Measurements from ENCODE around the gene DCUN1D3. TPM values are rescaled to one million over a fixed set of nuclear protein-coding genes. Genes with fewer than 3 reads are reported as not detected.
"Not testable (repeated sequence)": the region's sequence is repeated elsewhere in the genome, so short reads cannot be mapped to it uniquely, and the experiment has no call there.

Gene DCUN1D3
- total and polyA plus RNA-seq, 8 donors, result 3.7 to 7.7 (median 6.5) TPM

- intact Hi-C loops (cut with DNase I), result no loop called here
- TF ChIP-seq CTCF (IDR thresholded peaks at IDR 0.05), result peak in 1 of 4 donors; percentile 10
- 0% methylated on average over 73 to 74 of the region's 74 CpGs for WGBS, 2 donors
- no peaks in the 10 kb centered on the region for H3K27me3 ChIP-seq
- no peaks in the 10 kb centered on the region for H3K36me3 ChIP-seq
- no peaks in the 10 kb centered on the region for H3K9me3 ChIP-seq
- DNase-seq (peak; percentile 86 to 96 (median 90)), ATAC-seq (peak; percentile 94 to 98 (median 94)), FAIRE-seq (no peak)
- H3K27ac ChIP-seq, result peak within 1 kb of the TSS; percentile 86 to 95 (median 90)
- peak within 1 kb of the TSS; percentile 69 to 89 (median 80) for H3K4me3 ChIP-seq
- peaks cover 0 to 10% (median 9%) of the 10 kb centered on the region in 3 donors for H3K4me1 ChIP-seq
Measured at GRCh38 chr16:20806168-20807050, 93.7 kb downstream of the DCUN1D3 start, which contains the start of the genes ERI2 and REXO5. Gene ERI2 (minus strand): TSS chr16:20806472. CDS start chr16:20806430, 42 bp downstream. Gene REXO5 (plus strand): TSS chr16:20806527. CDS start chr16:20806954, 427 bp downstream.

- Histone ChIP-seq H3K4me3 (peak overlapping the region; percentile 69 to 89 (median 80)), H3K27ac (peak overlapping the region; percentile 86 to 95 (median 90))
- H3K4me1 ChIP-seq; intact Hi-C loops (cut with DNase I); H3K36me3 ChIP-seq; H3K9me3 ChIP-seq; DNase-seq; FAIRE-seq; H3K27me3 ChIP-seq: not testable (repeated sequence)
- WGBS, 2 donors, result 2 to 3% methylated on average over 12 of the region's 12 CpGs
- peak; percentile 4 to 9 (median 6) for ATAC-seq
Measured at GRCh38 chr16:20805684-20806167, 94.4 kb downstream of the DCUN1D3 start.

Other genes starting within 250 kb of the DCUN1D3 start
- gene ACSM1, start 202.7 kb downstream of the DCUN1D3 start, total RNA-seq, result 1 to 10 TPM in 3 of 6 donors, under 1 TPM in 3; 0.54 to 1.6 (median 0.87) TPM
- gene ACSM1, start 202.7 kb downstream of the DCUN1D3 start, polyA plus RNA-seq, result 1 to 10 TPM in 1 of 2 donors, under 1 TPM in 1; 0.72 to 1.1 TPM
- 10 to 100 TPM; 13.5 to 19.7 (median 15.9) TPM for gene THUMPD1, start 158.5 kb downstream of the DCUN1D3 start, total RNA-seq
- 10 to 100 TPM; 11.0 to 18.1 TPM for gene THUMPD1, start 158.5 kb downstream of the DCUN1D3 start, polyA plus RNA-seq
- gene ACSM3, start 136.3 kb downstream of the DCUN1D3 start, total RNA-seq, result 100 to 1,000 TPM in 1 of 6 donors, 10 to 100 TPM in 5; 39.1 to 104 (median 44.1) TPM
- gene ACSM3, start 136.3 kb downstream of the DCUN1D3 start, polyA plus RNA-seq, result 10 to 100 TPM; 50.0 to 67.5 TPM
- 10 to 100 TPM in 3 of 6 donors, 1 to 10 TPM in 3; 7.9 to 12.1 (median 10.0) TPM for gene ERI2, start 93.9 kb downstream of the DCUN1D3 start, total RNA-seq
- gene ERI2, start 93.9 kb downstream of the DCUN1D3 start, polyA plus RNA-seq, result 1 to 10 TPM; 8.3 to 8.7 TPM
- 1 to 10 TPM in 4 of 6 donors, under 1 TPM in 2; 0.88 to 4.9 (median 1.7) TPM for gene REXO5, start 93.8 kb downstream of the DCUN1D3 start, total RNA-seq
- 1 to 10 TPM; 2.5 to 2.8 TPM for gene REXO5, start 93.8 kb downstream of the DCUN1D3 start, polyA plus RNA-seq
- gene LYRM1, start 413 bp upstream of the DCUN1D3 start, total RNA-seq, result 10 to 100 TPM in 5 of 6 donors, 1 to 10 TPM in 1; 9.9 to 17.5 (median 14.4) TPM
- 10 to 100 TPM; 21.5 to 30.9 TPM for gene LYRM1, start 413 bp upstream of the DCUN1D3 start, polyA plus RNA-seq